ENCODE data around the gene RENBP.

Gene RENBP

DNA sequence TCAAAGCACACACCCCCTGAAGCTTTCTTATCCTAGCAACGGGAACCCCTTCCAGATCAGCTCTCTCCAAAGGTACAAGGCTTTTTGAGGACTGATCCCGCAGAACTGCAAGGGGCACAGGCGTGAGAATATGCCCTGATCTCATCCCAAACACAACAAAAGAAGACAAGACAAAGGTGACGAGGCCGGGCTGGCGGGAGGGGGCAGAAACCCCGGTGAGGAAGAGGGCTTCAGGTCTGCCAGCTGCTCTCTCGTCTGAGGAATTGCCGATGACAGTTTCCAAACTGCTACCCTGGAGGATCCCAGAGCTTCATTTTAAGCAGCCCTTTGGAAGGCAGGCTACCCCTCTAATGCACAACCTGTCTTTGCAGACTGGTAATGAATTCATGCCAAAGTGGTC is 23.8 kb upstream of the RENBP start:
- H3K9me3 ChIP-seq (replicated peaks in 1 of 2; ENCODE audit: control insufficient read depth in 2 of 2, insufficient read depth in 1 of 2, low read depth in 1 of 2, low read length in 2 of 2): no peaks in the 10 kb centered on the region
- peaks cover 16 to 24% of the 10 kb centered on the region in 2 donors for H3K4me1 ChIP-seq (ENCODE audit: control insufficient read depth in 2 of 2, insufficient read depth in 1 of 2, low read depth in 1 of 2, low read length in 2 of 2)
- H3K18ac ChIP-seq (ENCODE audit: low read length): no peak overlapping the region
- no peak overlapping the region for H2BK120ac ChIP-seq (ENCODE audit: low read depth, low read length)
- peak overlapping the region in 1 of 2 donors; percentile 34 for H3K4me3 ChIP-seq (ENCODE audit: low read length in 2 of 2)
- peaks cover 4 to 61% of the 10 kb centered on the region in 2 donors for H3K36me3 ChIP-seq (replicated peaks in 1 of 2; ENCODE audit: control insufficient read depth in 2 of 2, insufficient read depth in 2 of 2, low read length in 2 of 2)
- no peak overlapping the region for H2BK12ac ChIP-seq (ENCODE audit: low read length)
- no peak overlapping the region for H3K14ac ChIP-seq (ENCODE audit: low read length)
- H3K79me1 ChIP-seq (ENCODE audit: low read depth, low read length): peaks cover 3% of the 10 kb centered on the region
- no CpG with 5 or more reads among the region's 9 CpGs for WGBS, 2 donors (ENCODE audit: extremely low coverage in 2 of 2, insufficient read length in 2 of 2, insufficient replicate concordance in 1 of 2)
- H4K91ac ChIP-seq (ENCODE audit: low read depth, low read length, poor library complexity): no peak overlapping the region
- no peak overlapping the region for H4K8ac ChIP-seq (ENCODE audit: low read depth, low read length)
- DNase-seq (ENCODE audit: low spot score): no peak
- no peak overlapping the region for H2AK5ac ChIP-seq (ENCODE audit: low read depth, low read length)
- no peak overlapping the region for H3K27ac ChIP-seq (replicated peaks; ENCODE audit: low read length)
- no peak overlapping the region for H3K9ac ChIP-seq (ENCODE audit: low read depth, low read length, poor library complexity)
- no peak overlapping the region for H2BK15ac ChIP-seq (ENCODE audit: low read length)
- H2AFZ ChIP-seq (ENCODE audit: low read length): no peak overlapping the region
- H3K4me2 ChIP-seq (ENCODE audit: insufficient read depth, low read length, poor library complexity, severe bottlenecking): peak overlapping the region; percentile 37
- H2BK5ac ChIP-seq (ENCODE audit: low read length): no peak overlapping the region
- no peak overlapping the region for H3K4ac ChIP-seq (ENCODE audit: low read length)
- H3K27me3 ChIP-seq (ENCODE audit: control insufficient read depth in 3 of 3, insufficient read depth in 3 of 3, low read depth in 1 of 3, low read length in 3 of 3): peaks cover 0 to 6% (median 0%) of the 10 kb centered on the region in 3 experiments
- H3K23ac ChIP-seq (ENCODE audit: low read depth, low read length, poor library complexity): no peak overlapping the region

DNA sequence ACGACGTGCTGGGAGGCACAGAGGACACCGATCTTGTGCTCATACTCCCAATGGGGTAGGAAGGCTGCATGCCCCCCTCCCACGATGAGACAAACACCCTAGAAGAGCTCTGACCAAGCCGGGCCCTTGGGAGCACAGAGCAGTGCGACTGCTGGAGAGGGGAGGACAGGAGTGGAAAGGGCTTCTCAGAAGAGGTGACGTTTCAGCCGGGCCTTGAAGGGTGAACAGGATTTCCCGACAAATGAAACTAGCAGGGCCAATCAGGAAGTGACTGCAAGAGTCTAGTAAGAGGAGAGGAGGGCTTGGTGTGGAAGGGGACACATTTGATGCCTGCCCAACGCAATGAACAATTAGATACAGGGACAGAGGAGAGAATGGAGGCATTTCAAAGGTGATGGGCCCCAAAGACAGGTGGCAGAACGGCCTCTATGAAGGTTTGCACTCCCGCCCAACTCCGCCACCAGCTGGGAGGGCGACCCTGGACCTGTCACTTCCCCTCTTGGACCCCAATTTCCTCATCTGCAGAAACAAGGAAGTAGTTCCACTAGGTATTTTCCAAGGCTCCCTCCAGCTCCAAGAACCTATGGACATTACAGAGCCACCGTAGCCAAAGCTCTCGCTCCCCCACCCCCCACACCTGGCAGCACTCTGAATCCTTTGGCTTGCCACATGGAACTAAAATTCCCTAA is 23.2 kb upstream of the RENBP start:
- Histone ChIP-seq H3K36me3 (replicated peaks in 1 of 2; ENCODE audit: control insufficient read depth in 2 of 2, insufficient read depth in 2 of 2, low read length in 2 of 2) (peaks cover 7 to 66% of the 10 kb centered on the region in 2 donors), H3K4me2 (ENCODE audit: insufficient read depth, low read length, poor library complexity, severe bottlenecking) (peak overlapping the region; percentile 37), H3K4me1 (ENCODE audit: control insufficient read depth in 2 of 2, insufficient read depth in 1 of 2, low read depth in 1 of 2, low read length in 2 of 2) (peaks cover 16 to 20% of the 10 kb centered on the region in 2 donors), H3K23ac (ENCODE audit: low read depth, low read length, poor library complexity) (no peak overlapping the region), H3K9ac (ENCODE audit: low read depth, low read length, poor library complexity) (peak overlapping the region; percentile 63), H3K9me3 (replicated peaks in 1 of 2; ENCODE audit: control insufficient read depth in 2 of 2, insufficient read depth in 1 of 2, low read depth in 1 of 2, low read length in 2 of 2) (no peaks in the 10 kb centered on the region), H4K91ac (ENCODE audit: low read depth, low read length, poor library complexity) (no peak overlapping the region), H2AK5ac (ENCODE audit: low read depth, low read length) (no peak overlapping the region), H2BK5ac (ENCODE audit: low read length) (no peak overlapping the region), H3K4ac (ENCODE audit: low read length) (no peak overlapping the region), H4K8ac (ENCODE audit: low read depth, low read length) (no peak overlapping the region), H3K79me1 (ENCODE audit: low read depth, low read length) (peaks cover 6% of the 10 kb centered on the region), H3K27me3 (ENCODE audit: control insufficient read depth in 3 of 3, insufficient read depth in 3 of 3, low read depth in 1 of 3, low read length in 3 of 3) (peaks cover 0 to 5% (median 0%) of the 10 kb centered on the region in 3 experiments), H2BK12ac (ENCODE audit: low read length) (no peak overlapping the region), H3K4me3 (ENCODE audit: low read length in 2 of 2) (no peak overlapping the region), H2AFZ (ENCODE audit: low read length) (no peak overlapping the region), H3K18ac (ENCODE audit: low read length) (no peak overlapping the region), H2BK120ac (ENCODE audit: low read depth, low read length) (no peak overlapping the region), H2BK15ac (ENCODE audit: low read length) (no peak overlapping the region), H3K27ac (replicated peaks; ENCODE audit: low read length) (no peak overlapping the region), H3K14ac (ENCODE audit: low read length) (no peak overlapping the region)
- DNase-seq (ENCODE audit: low spot score): no peak
- WGBS, 2 donors (ENCODE audit: extremely low coverage in 2 of 2, insufficient read length in 2 of 2, insufficient replicate concordance in 1 of 2): no CpG with 5 or more reads among the region's 16 CpGs

DNA sequence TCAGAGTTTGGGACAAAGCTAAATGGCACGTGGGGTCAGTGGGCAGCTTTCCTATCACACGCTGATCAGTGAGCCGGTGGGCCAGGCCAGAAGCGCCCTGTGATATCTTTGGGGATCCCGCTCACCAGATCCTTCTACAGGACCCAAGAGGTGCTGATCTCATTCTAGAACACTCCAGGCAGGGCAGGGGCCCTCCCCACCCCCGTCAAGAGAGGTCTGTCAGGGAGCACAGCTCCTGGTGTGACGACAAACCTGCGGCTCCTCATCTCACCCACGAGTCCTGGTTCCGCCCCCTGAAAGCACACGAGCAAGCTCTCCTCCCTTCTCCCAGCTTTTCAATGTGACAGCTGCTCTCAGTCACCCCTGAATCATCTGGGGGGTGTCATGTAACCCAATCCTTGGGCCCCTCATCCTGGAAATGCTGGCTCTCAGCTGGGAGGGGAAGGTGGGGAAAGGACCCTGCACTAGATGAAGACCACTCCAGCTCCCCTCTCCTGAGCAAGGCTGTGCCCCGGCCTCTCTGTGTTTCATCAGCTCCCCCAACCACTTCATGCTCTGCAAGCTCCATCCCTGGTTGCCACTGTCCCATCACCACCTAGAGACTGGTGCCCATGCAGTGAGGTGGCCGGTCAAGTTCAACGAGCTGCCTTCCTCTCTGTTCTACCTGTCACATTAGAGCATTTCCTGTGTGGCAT is 22.5 kb upstream of the RENBP start:
- H3K9ac ChIP-seq (ENCODE audit: low read depth, low read length, poor library complexity): peak overlapping the region; percentile 63
- peaks cover 9% of the 10 kb centered on the region for H3K79me1 ChIP-seq (ENCODE audit: low read depth, low read length)
- no peak overlapping the region for H2AK5ac ChIP-seq (ENCODE audit: low read depth, low read length)
- no peak overlapping the region for H3K18ac ChIP-seq (ENCODE audit: low read length)
- H3K14ac ChIP-seq (ENCODE audit: low read length): no peak overlapping the region
- H2BK15ac ChIP-seq (ENCODE audit: low read length): no peak overlapping the region
- H3K4me1 ChIP-seq (ENCODE audit: control insufficient read depth in 2 of 2, insufficient read depth in 1 of 2, low read depth in 1 of 2, low read length in 2 of 2): peaks cover 16 to 20% of the 10 kb centered on the region in 2 donors
- H3K36me3 ChIP-seq (replicated peaks in 1 of 2; ENCODE audit: control insufficient read depth in 2 of 2, insufficient read depth in 2 of 2, low read length in 2 of 2): peaks cover 14 to 73% of the 10 kb centered on the region in 2 donors
- H2BK5ac ChIP-seq (ENCODE audit: low read length): no peak overlapping the region
- H2BK120ac ChIP-seq (ENCODE audit: low read depth, low read length): no peak overlapping the region
- no peak overlapping the region for H3K4me2 ChIP-seq (ENCODE audit: insufficient read depth, low read length, poor library complexity, severe bottlenecking)
- no peak overlapping the region for H3K27ac ChIP-seq (replicated peaks; ENCODE audit: low read length)
- no peak overlapping the region for H3K23ac ChIP-seq (ENCODE audit: low read depth, low read length, poor library complexity)
- H3K27me3 ChIP-seq (ENCODE audit: control insufficient read depth in 3 of 3, insufficient read depth in 3 of 3, low read depth in 1 of 3, low read length in 3 of 3): peaks cover 0 to 5% (median 0%) of the 10 kb centered on the region in 3 experiments
- WGBS, 2 donors (ENCODE audit: extremely low coverage in 2 of 2, insufficient read length in 2 of 2, insufficient replicate concordance in 1 of 2): no CpG with 5 or more reads among the region's 14 CpGs
- H2BK12ac ChIP-seq (ENCODE audit: low read length): no peak overlapping the region
- no peak overlapping the region for H4K91ac ChIP-seq (ENCODE audit: low read depth, low read length, poor library complexity)
- no peaks in the 10 kb centered on the region for H3K9me3 ChIP-seq (replicated peaks in 1 of 2; ENCODE audit: control insufficient read depth in 2 of 2, insufficient read depth in 1 of 2, low read depth in 1 of 2, low read length in 2 of 2)
- no peak overlapping the region for H3K4ac ChIP-seq (ENCODE audit: low read length)
- no peak for DNase-seq (ENCODE audit: low spot score)
- no peak overlapping the region for H2AFZ ChIP-seq (ENCODE audit: low read length)
- H3K4me3 ChIP-seq (ENCODE audit: low read length in 2 of 2): no peak overlapping the region
- no peak overlapping the region for H4K8ac ChIP-seq (ENCODE audit: low read depth, low read length)

DNA sequence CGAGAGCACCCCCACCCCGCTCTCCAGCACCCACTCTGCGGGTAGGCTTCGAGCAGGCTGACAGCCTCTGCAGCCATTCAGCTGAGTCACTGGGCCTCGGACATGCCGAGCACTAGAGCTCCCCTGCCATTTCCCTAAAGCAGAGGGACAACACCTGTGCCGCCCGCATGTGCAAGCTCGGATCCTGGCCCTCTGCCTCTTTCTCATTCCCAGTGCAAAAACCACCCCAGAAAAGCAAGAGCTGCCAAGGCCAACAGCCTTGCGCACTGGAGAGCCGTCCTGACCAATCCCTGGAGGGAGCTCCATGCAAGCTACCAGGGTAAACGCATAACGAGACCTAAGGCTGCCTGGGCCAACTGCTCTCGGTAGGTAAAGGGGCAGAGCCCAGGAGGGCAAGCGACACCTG is 21.8 kb upstream of the RENBP start:
- H3K9ac ChIP-seq (ENCODE audit: low read depth, low read length, poor library complexity): no peak overlapping the region
- H3K4ac ChIP-seq (ENCODE audit: low read length): no peak overlapping the region
- no peak overlapping the region for H2BK15ac ChIP-seq (ENCODE audit: low read length)
- no peak overlapping the region for H3K14ac ChIP-seq (ENCODE audit: low read length)
- no peak overlapping the region for H3K4me3 ChIP-seq (ENCODE audit: low read length in 2 of 2)
- H3K18ac ChIP-seq (ENCODE audit: low read length): no peak overlapping the region
- no peaks in the 10 kb centered on the region for H3K9me3 ChIP-seq (replicated peaks in 1 of 2; ENCODE audit: control insufficient read depth in 2 of 2, insufficient read depth in 1 of 2, low read depth in 1 of 2, low read length in 2 of 2)
- peaks cover 16 to 20% of the 10 kb centered on the region in 2 donors for H3K4me1 ChIP-seq (ENCODE audit: control insufficient read depth in 2 of 2, insufficient read depth in 1 of 2, low read depth in 1 of 2, low read length in 2 of 2)
- no CpG with 5 or more reads among the region's 15 CpGs for WGBS, 2 donors (ENCODE audit: extremely low coverage in 2 of 2, insufficient read length in 2 of 2, insufficient replicate concordance in 1 of 2)
- DNase-seq (ENCODE audit: low spot score): no peak
- H2BK120ac ChIP-seq (ENCODE audit: low read depth, low read length): no peak overlapping the region
- peak overlapping the region; percentile 11 for H3K4me2 ChIP-seq (ENCODE audit: insufficient read depth, low read length, poor library complexity, severe bottlenecking)
- no peak overlapping the region for H3K27ac ChIP-seq (replicated peaks; ENCODE audit: low read length)
- peaks cover 12% of the 10 kb centered on the region for H3K79me1 ChIP-seq (ENCODE audit: low read depth, low read length)
- no peak overlapping the region for H3K23ac ChIP-seq (ENCODE audit: low read depth, low read length, poor library complexity)
- no peak overlapping the region for H4K91ac ChIP-seq (ENCODE audit: low read depth, low read length, poor library complexity)
- H2BK5ac ChIP-seq (ENCODE audit: low read length): no peak overlapping the region
- H2BK12ac ChIP-seq (ENCODE audit: low read length): no peak overlapping the region
- no peak overlapping the region for H4K8ac ChIP-seq (ENCODE audit: low read depth, low read length)
- H3K36me3 ChIP-seq (replicated peaks in 1 of 2; ENCODE audit: control insufficient read depth in 2 of 2, insufficient read depth in 2 of 2, low read length in 2 of 2): peaks cover 20 to 80% of the 10 kb centered on the region in 2 donors
- H2AK5ac ChIP-seq (ENCODE audit: low read depth, low read length): no peak overlapping the region
- H3K27me3 ChIP-seq (ENCODE audit: control insufficient read depth in 3 of 3, insufficient read depth in 3 of 3, low read depth in 1 of 3, low read length in 3 of 3): peaks cover 0 to 5% (median 0%) of the 10 kb centered on the region in 3 experiments
- H2AFZ ChIP-seq (ENCODE audit: low read length): no peak overlapping the region

Measured in neuronal stem cell (in vitro differentiated cells).